HepG2 (cell line): Measurements from ENCODE around the gene NDUFS2. TPM values are rescaled to one million over a fixed set of nuclear protein-coding genes. Genes with fewer than 3 reads are reported as not detected.

Experiments
- CBX1 ChIP-seq: IDR thresholded peaks from one replicate; pipeline ENCODE4 v1.6.1; 2016; ENCODE audit warnings: antibody characterized with exemption, low read depth
- CENPBD1 ChIP-seq: sonication (generic); formaldehyde crosslinking; IDR thresholded peaks from 2 replicates; pipeline ENCODE4 v1.8.0; 2022; ENCODE audit warnings: missing genetic modification reagents, low read depth, mild to moderate bottlenecking, borderline replicate concordance
- ELK4 ChIP-seq: sonication (generic); formaldehyde crosslinking; IDR thresholded peaks from 2 replicates; pipeline ENCODE4 v1.9.0; 2021; ENCODE audit warnings: missing genetic modification reagents, borderline replicate concordance
- FOXM1 ChIP-seq: sonication (generic); formaldehyde crosslinking; IDR thresholded peaks from 2 replicates; pipeline ENCODE4 v1.5.0; 2020; ENCODE audit warnings: missing genetic modification reagents
- NR0B2 ChIP-seq: sonication (generic); formaldehyde crosslinking; IDR thresholded peaks from 2 replicates; pipeline ENCODE4 v1.4.0; 2020; ENCODE audit warnings: mild to moderate bottlenecking, missing genetic modification reagents
- NR2F2 ChIP-seq: IDR thresholded peaks from 2 replicates; pipeline ENCODE4 v1.6.1; 2012; ENCODE audit warnings: low read depth, inconsistent platforms, borderline replicate concordance
- PRDM4 ChIP-seq: sonication (generic); formaldehyde crosslinking; IDR thresholded peaks from 2 replicates; pipeline ENCODE4 v1.9.0; 2021; ENCODE audit warnings: missing genetic modification reagents, borderline replicate concordance
- SMAD3 ChIP-seq: sonication (generic); formaldehyde crosslinking; IDR thresholded peaks from 2 replicates; pipeline ENCODE4 v1.4.0; 2020; ENCODE audit warnings: missing genetic modification reagents
- SNAI1 ChIP-seq: sonication (generic); formaldehyde crosslinking; IDR thresholded peaks from 2 replicates; pipeline ENCODE4 v1.5.0; 2020; ENCODE audit warnings: mild to moderate bottlenecking, missing genetic modification reagents, borderline replicate concordance
- TBL1XR1 ChIP-seq: fragments of 150-350 bp; IDR thresholded peaks from 2 replicates; pipeline ENCODE4 v1.6.1; 2014; ENCODE audit warnings: borderline replicate concordance, low read length; ENCODE audit not compliant: partially characterized antibody
- ZBTB33 ChIP-seq: sonication (generic); formaldehyde crosslinking; IDR thresholded peaks from 2 replicates; pipeline ENCODE4 v1.4.0; 2020; ENCODE audit warnings: missing genetic modification reagents
- ZFP41 ChIP-seq: sonication (generic); formaldehyde crosslinking; IDR thresholded peaks from 2 replicates; pipeline ENCODE4 v1.4.0; 2020; ENCODE audit warnings: mild to moderate bottlenecking, missing genetic modification reagents, borderline replicate concordance
- ZMYM2 ChIP-seq: sonication (generic); formaldehyde crosslinking; IDR thresholded peaks from 2 replicates; pipeline ENCODE4 v1.8.0; 2022; ENCODE audit warnings: mild to moderate bottlenecking, missing genetic modification reagents
- ZNF160 ChIP-seq: sonication (generic); formaldehyde crosslinking; IDR thresholded peaks from 2 replicates; pipeline ENCODE4 v1.8.0; 2022; ENCODE audit warnings: mild to moderate bottlenecking, inconsistent platforms, missing genetic modification reagents
- ZNF205 ChIP-seq: IDR thresholded peaks from 2 replicates; pipeline ENCODE4 v1.6.1; 2018; ENCODE audit warnings: missing biosample characterization, missing genetic modification reagents
- ZNF232 ChIP-seq: sonication (generic); formaldehyde crosslinking; IDR thresholded peaks from 2 replicates; pipeline ENCODE4 v1.4.0; 2020; ENCODE audit warnings: missing genetic modification reagents, borderline replicate concordance
- ZNF263 ChIP-seq: sonication (generic); formaldehyde crosslinking; IDR thresholded peaks from 2 replicates; pipeline ENCODE4 v1.4.0; 2020; ENCODE audit warnings: missing genetic modification reagents
- ZNF280B ChIP-seq: sonication (generic); formaldehyde crosslinking; IDR thresholded peaks from 2 replicates; pipeline ENCODE4 v1.5.0; 2020; ENCODE audit warnings: missing genetic modification reagents, mild to moderate bottlenecking, borderline replicate concordance
- ZNF607 ChIP-seq: sonication (generic); formaldehyde crosslinking; IDR thresholded peaks from 2 replicates; pipeline ENCODE4 v1.5.1; 2020; ENCODE audit warnings: missing genetic modification reagents, mild to moderate bottlenecking, borderline replicate concordance
- ZNF768 ChIP-seq: sonication (generic); formaldehyde crosslinking; IDR thresholded peaks from 2 replicates; pipeline ENCODE4 v1.4.0; 2020; ENCODE audit warnings: missing genetic modification reagents
- polyA plus RNA-seq, 8 experiments: library from polyadenylated mRNA; depleted of rRNA in 3 of 8; stranded (reverse) in 7 of 8; unstranded in 1 of 8; fragments of >200 nt; fragmentation: Illumina TruSeq in 4 of 8; extraction: Trizol in 4 of 8; gene quantifications; 2 replicates each; pipeline versions ENCODE4 v1.2.1 to v1.2.3, GENCODE V29; 2011 to 2016; ENCODE audit warnings: low read depth in 4 of 8, missing spikeins in 1 of 8, mixed read lengths in 1 of 8; ENCODE audit not compliant: insufficient read depth in 1 of 8
- total RNA-seq, 5 experiments: library from RNA; depleted of rRNA; stranded (reverse); fragments of >200 nt; fragmentation: Illumina TruSeq; extraction: Trizol; gene quantifications; 2 replicates each; pipeline ENCODE4 v1.2.3, GENCODE V29; 2016; ENCODE audit warnings: low read depth in 1 of 5

Gene NDUFS2
- total and polyA plus RNA-seq, 2 of the 13 experiments (the other 11 are each of a cell fraction or from before 2014, with no cell fraction given): 89.9 to 118 TPM

GRCh38 chr1:161165742-161166668, 36.2 kb upstream of the NDUFS2 start, which contains the start of gene PPOX (continued):
- TF ChIP-seq ZNF768 (CRISPR knock-in tag) (0 out of 2 replicates have a peak, but pooled peaks have one; percentile 32), SMAD3 (CRISPR knock-in tag) (no peak), ZNF607 (peak; percentile 66; the same call in 1 of the 2 replicates), ZFP41 (CRISPR knock-in tag) (no peak), ZNF205 (CRISPR knock-in tag) (no peak), NR0B2 (no peak), ZNF160 (CRISPR knock-in tag) (0 out of 2 replicates have a peak, but pooled peaks have one; percentile 46), ZBTB33 (CRISPR knock-in tag) (no peak), CBX1 (no peak), PRDM4 (no peak), ZNF263 (CRISPR knock-in tag) (no peak), FOXM1 (no peak), SNAI1 (peak; percentile 75), ZNF280B (CRISPR knock-in tag) (peak; percentile 23; the same call in 1 of the 2 replicates), ZMYM2 (CRISPR knock-in tag) (no peak), TBL1XR1 (no peak), CENPBD1 (CRISPR knock-in tag) (no peak), ELK4 (CRISPR knock-in tag) (no peak), NR2F2 (0 out of 2 replicates have a peak, but pooled peaks have one; percentile 6), ZNF232 (CRISPR knock-in tag) (no peak)
